Medulla oblongata (tissue), 1 donor: ENCODE measurements around the gene MORC2.

Source experiments
- DNase-seq: peaks from one replicate; pipeline ENCODE4 v3.0.0-alpha.2; 2015; ENCODE audit errors: extremely low spot score

Gene MORC2

DNA sequence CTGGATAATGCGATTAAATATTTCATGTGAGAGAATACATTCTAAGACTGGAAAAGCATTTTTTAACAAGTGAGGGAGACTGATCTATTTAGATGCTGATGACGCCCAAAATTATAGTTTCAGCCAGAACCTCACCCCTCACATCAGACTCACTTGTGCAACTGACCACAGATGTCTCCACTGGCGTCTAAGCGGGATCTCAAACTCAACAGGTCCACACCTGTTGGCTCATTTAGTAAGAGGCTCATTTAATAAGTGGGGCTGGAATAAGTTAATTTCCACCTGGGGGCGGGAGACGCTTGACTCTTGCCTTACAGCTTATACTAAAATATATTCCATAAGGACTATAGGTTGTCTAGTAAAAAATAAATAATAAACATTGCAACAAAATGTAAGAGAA lies 47.5 kb downstream of the MORC2 start:
- DNase-seq: no peak

DNA sequence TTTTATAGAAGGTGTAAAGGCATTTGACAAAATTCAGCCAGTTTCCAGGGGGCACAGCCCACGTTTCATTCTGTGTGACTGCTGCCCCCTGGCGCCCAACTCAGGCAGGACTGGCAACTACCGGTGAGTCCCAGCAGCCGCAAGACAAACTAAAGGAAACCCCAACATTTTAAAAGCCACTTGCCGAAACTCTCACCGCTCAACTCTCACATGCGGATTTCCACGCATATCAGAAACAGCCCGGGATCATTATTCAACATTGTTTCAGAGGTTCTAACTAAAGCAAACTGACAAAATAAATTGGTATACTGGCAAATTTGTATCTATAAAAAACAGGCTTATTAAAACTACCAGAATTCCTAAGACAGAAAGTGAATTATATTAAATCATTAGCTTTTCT lies 48.2 kb downstream of the MORC2 start:
- peak; percentile 85 for DNase-seq

DNA sequence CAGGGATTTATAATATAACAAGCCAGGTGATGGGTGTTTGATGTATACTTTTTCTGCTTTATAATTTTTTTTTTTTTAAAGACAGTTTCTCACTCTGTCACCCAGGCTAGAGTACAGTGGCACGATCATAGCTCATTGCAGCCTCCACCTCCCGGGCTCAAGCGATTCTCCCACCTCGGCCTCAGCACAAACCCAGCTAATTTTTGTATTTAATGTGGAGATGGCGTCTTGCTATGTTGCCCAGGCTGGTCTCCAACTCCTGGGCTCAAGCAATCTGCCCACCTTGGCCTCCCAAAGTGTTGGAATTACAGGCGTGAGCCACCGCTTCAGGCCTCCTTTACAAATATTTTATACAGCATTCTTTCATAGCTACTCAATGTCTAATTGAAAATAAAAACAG lies 48.6 kb downstream of the MORC2 start:
- DNase-seq: no peak

DNA sequence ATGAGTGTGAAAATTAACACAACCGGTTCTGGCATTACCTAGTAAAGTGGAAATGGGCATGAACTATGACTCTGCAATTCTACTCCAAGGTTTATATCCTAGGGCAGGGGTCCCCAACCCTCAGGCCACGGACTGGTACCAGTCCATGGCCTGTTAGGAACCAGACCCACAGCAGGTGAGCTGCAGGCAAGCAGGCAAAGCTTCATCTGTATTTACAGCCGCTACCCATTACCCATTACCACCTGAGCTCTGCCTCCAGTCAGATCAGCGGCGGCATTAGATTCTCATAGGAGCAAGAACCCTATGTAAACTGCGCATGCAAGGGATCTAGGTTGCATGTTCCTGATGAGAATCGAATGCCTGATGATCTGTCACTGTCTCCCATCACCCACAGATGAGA lies 49.8 kb downstream of the MORC2 start:
- DNase-seq: no peak

DNA sequence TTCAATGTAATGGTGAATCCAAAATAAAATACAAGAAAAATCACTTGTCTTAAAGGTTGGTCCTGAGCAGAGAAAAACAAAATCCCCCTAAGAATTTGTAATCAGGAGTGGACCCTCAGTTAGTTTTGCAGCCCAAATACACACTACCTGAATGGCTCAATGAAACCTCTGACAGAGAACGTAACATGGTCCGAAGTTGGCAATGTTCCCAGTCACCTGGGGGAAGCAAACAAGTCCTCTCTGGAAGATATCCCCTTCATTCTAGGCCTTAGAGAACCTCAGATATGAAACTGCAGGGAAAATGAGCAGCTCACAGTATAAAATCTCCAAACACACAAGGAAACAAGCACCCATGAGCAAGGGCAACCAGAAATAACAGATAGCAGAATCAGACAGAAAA lies 58.2 kb downstream of the MORC2 start:
- no peak for DNase-seq

DNA sequence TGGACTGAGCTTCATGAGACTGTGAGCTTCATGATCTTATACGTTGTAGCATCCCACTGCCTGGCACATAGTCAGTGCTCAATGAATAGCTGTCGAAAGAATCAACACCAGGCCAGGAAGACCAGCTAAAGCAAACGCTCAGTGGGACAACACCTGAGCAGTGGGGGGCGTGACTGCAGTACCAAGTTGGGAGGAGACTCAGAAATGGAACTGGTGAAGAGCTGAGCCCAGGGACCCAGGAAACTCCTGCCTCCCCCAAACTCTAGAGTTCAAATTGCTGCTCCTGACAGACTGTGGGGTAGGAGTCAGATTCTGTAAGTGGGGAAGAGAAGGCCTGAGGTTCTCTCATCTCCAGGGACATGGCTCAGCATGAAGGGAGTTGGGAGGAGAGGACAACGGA lies 59.3 kb downstream of the MORC2 start:
- no peak for DNase-seq

DNA sequence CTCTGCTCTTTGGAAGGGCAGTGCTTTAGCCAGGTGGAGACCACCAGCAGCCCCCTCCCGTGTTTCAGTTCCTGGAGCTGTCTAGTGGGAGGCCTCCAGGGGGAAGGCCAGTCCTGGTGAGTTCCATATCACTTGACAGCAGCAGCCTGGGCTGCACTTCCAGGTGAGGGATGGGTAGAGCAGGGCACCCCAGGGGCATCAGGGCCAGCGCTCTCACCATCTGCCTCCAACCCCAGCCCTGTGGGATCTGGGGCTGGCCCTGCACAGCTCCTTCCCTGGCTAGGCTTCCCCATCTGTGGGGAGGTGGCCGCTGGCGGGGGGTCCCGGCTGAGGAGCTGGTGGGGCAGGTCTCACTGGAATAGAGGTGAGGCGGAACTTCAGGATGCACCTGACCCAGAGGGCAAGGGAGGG lies 60.5 kb downstream of the MORC2 start:
- no peak for DNase-seq

DNA sequence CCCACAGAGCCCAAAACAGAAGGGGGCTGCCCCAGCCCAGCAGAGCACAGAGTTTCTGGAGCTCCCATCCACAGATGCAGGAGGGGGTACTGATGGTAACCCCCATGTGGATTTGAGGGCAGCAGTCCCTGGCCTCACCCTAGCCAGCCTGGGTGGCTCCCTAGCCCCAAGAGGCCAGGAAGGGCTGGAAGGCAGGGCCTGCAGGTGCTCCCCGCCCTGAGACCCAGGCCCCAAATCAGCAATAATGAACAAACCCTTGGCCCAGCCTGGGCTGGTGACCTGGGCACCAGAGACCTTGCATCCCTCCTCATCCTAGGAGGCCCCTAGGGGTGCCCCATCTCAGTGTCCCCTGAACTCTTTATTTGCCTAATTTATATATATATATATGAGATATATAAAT lies 61.6 kb downstream of the MORC2 start:
- DNase-seq: no peak

DNA sequence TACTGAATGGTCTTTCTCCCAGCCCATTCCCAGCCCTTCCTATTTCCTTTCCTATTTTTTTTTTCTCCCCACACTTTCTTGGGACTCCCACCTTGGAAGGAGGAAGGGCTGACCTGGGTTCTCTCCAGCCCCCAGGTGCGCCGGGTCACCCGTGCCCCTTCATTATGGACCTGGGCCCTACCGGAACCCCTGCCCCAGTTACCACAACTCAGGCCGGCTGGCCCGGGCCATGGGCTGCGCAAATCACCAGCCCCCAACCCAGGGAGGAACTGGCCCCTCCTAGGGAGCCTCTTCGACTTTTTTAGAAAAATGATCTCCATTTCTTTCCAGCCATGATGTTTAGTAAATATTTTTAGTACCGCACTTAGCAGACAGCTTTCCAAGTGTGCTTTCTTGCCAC lies 62.2 kb downstream of the MORC2 start:
- DNase-seq: no peak

DNA sequence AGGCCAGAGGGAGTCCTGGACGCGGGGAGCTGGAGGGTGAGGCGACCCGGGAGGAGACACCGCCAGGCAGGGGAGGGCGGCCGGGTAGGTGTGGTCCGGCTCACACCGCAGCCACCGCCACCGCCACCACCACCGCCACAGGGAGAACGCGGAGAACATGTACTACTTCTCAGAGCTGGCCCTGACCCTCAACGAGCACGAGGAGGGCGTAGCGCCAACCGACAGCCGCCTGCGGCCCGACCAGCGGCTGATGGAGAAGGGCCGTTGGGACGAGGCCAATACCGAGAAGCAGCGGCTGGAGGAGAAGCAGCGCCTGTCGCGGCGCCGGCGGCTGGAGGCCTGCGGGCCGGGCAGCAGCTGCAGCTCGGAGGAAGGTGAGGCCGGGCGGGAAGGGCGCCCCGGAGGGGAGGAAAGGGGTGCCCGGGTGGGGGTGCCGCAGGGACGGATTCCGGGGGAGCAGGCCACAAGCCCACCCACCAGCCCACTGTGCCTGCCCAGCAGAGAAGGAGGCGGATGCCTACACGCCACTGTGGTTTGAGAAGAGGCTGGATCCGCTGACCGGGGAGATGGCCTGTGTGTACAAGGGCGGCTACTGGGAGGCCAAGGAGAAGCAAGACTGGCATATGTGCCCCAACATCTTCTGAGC lies 62.8 kb downstream of the MORC2 start:
- DNase-seq: no peak

DNA sequence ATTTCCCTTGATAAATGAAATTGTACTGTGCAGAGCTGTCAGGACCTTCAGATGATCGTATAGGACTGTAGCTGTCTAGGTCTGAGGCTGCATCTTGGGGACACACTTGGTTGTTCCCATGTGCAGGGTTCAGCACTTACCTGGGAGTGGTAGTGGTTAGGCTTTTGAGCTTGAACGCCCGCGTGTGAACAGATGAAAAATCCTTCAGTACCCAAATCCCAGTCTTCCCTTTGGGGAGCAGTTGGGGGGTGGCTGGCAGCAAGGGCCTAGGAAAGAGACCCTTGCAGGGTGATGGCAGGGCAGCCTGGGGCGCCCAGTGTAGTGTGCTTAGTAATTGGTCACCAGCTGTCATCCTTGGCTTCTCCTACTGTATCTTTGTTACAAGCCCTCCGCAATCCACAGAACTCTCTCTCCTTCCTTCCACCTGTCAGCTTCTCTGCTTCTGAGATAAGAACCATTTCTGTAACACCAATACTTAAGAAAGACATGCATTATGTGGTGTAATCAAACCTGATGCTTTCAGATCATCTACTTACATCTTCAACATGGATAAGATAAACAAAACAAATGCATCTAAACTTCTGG lies 64.6 kb downstream of the MORC2 start:
- DNase-seq: no peak

DNA sequence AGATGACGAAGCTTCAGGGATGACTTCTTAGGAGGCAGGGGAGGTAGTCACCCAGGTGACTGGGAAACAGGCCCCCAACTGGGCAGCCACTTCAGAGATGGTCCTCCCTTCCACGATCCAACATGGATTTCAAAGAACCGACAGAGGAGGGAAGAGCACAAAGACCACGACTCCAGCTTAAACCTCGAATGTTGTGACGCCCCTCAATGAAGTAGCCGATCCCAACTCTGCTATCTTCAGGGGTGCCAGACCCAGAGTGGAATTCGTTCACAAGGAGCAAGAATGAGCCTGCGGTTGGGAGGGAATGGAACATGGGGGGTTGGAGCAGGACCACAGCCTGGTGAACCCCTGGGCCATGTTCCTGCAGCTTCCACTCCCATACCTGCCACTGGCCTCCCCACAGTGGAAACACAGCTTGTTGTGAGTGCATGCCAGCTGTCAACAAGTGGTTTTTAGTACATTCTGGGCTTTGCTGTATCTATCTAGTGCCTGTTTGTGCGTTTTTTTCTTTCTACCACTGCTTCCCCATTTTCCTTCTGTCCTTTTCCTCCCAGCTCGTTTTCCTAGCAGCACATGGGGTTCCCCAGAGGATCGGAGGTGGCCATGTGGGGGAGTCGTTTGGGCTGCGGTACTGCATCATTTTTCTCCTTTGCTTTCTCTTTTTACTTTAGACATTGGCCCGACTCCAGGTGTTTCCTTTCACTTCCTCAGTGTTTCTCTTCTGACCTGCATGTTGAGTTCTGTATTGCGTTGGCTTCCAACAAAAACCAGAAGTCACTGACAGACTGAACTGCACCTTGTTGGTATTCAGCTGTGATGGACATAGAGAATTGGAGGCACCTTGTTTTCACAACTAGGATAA lies 65.8 kb downstream of the MORC2 start:
- DNase-seq: peak; percentile 11

DNA sequence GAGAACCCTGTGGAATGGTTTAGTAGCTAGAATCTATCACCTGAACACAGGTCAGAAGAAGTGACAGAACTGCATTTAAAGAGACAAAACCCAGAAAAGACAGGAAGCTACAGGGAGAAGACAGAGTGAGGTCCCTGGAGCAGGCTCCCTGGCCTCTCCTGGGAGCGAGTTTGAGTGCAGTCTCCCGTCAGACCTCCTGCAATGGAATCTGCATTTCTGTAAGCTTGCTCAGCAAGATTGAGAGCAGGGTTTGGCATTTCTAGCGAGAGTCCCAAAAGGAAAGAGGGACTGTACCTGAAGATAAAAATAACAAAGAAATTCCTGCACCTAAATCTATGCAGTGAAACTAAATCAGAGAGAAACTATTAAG lies 74.2 kb downstream of the MORC2 start:
- DNase-seq: no peak

DNA sequence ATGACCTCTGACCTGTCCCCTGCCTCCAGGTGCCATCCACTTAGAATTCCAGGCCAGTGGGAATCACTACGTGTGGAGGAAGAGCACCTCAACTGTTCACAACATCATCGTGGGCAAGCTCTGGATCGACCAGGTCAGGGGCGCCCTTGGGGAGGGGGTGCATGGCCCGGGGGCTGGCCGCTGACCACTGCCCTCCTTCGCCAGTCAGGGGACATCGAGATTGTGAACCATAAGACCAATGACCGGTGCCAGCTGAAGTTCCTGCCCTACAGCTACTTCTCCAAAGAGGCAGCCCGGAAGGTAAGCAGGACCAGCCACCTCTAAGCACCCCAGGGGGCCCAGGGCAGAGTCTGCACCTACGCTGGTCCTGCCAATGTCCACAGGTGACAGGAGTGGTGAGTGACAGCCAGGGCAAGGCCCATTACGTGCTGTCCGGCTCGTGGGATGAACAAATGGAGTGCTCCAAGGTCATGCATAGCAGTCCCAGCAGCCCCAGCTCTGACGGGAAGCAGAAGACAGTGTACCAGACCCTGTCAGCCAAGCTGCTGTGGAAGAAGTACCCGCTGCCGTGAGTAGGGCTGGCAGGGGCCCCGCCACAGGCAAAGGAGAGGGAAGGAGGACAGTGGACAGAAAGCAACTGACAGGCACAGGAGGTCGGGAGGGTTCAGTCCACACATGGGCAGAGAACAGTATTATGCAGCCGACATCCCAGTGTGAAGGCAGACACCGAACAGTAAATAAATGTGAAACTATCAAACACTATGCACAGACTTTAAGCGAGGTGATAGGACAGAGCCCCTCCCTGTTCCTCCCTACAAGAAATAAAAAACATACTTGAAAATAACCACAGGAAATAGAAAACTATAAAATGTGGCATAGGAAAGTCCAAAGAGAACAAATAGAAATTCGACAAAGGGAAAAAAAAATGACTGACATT lies 74.9 kb downstream of the MORC2 start:
- DNase-seq: no peak

DNA sequence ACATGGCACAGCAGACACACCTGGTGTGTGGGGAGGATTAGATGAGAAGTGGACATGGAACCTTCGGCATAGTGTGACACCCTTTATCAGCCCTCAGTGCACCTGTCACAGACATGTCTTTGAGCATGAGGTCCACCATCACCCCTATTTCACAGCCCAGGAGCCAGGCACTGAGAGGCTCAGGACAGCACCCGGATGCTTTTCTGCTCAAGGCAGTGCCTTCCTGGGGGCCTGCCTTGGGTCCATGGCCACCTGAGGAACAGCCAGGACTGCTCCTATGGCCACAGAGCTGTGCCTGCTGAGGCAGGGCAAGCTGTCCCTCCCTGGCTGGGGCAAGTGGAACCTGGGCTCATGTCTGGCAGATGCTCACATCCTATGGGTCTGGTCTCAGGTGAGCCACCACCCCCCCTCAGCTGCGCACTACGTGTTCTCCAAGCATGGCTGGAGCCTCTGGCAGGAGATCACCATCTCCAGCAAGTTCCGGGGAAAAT lies 75.8 kb downstream of the MORC2 start:
- no peak for DNase-seq

DNA sequence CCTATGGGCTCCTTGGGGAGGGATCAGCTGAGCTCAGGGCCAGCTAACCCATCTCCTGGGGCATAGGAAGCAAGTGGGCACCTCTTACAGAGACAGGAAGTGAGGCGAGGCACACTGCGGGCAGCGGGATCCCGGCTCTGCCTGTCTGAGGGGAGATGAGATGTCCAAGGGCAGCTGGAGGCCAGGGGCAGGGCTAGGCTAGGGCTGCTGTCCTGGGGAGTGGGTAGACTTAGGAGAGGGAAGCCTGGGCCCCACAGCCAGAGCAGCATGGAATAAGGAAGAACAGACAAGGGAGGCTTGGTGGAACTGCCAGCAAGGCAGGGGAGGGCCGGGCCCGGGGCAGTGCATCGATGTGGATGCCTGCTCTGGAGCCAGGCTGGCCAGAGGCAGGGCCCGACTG lies 76.3 kb downstream of the MORC2 start:
- no peak for DNase-seq

DNA sequence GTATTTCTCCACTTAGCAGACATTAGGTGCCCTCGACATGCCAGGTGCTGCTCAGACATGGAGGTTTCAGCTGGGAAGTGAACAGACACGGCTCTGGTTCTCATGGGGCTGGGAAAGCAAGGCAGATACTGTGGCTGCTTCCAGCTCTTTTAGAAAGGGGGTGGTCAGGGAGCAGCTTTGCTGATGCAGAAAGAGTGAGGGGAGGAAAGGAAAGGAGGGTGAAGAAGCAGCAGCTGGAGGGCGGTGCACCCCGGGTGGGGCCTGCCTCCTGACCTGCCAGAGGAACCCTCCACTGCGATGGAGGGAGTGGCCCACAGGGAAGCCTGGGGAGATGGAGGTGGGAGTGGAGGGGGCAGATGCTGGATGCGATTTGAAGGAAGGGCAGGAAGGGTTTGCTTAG lies 76.8 kb downstream of the MORC2 start:
- no peak for DNase-seq

DNA sequence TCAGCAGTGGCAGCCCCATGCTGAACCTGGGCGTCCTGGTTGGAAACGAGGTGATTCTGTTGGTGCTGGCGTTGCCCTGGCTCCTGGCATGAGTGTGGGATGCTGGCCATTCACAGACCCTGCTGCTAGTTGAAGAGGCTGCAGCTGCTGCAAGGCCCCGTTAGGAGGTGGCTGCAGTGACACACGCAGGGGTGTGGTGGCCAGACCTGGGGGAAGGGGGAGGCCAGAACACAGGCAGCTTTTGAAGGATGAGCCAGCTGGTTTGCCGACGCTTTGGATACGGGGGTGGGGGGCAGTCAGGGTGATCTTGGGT lies 77.2 kb downstream of the MORC2 start:
- DNase-seq: no peak

DNA sequence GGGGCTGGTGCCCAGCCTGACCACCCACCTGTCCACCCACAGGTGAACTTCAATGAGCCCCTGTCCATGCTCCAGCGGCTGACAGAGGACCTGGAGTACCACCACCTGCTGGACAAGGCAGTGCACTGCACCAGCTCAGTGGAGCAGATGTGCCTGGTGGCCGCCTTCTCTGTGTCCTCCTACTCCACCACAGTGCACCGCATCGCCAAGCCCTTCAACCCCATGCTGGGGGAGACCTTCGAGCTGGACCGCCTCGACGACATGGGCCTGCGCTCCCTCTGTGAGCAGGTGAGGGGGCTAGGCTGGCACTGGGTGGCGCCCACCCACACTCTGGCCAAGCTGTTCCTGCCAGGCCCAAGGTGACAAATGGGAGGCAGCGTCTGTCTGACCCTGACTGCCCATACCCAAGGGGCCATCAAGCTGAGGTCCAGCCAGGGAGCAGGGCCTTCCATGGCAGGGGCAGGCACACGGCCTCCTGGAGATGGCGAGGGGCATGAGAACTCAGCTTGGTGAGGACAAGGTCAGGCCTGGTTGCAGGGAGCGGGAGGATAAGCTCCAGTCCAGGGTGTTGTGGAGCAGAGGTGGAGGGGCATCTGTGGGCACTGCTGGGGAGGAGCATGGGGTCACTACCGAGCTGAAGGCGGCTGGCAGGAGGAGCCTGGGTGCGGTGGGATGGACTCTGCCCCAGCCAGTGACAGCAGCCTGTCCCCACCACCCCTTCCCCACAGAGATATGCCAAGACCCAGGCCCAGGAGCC lies 77.7 kb downstream of the MORC2 start:
- DNase-seq: no peak

DNA sequence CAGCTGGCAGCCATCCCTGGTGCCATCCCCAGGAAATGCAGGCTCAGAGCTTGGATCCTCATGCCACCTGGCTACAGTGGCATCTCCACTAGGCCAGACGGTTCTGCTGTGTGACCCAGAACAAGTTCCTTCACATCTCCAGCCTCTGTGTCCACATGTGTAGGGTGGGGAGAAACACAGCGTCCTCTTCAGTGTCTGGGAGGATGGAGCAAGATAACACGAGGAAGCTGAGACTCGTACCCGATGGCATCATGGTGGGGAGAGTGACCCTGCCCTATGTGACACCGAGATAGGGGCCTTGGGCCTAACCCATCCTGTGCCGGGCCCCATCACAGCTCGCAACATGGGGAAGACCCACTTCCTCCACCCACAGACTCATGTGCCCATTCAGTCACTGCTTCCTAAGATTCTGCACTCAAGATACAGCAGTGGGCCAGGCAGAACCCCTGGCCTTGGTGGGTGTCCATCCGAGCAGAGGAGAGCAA lies 78.5 kb downstream of the MORC2 start:
- no peak for DNase-seq
